GM12892 (cell line): ENCODE measurements around the gene FAM219A.
"Not testable (repeated sequence)": the region's sequence is repeated elsewhere in the genome, so short reads cannot be mapped to it uniquely, and the experiment has no call there.

Experiments used
- DNase-seq: peaks from one replicate; pipeline ENCODE4 v3.0.0; 2011; ENCODE audit not compliant: insufficient read length
- FAIRE-seq: peaks from 2 replicates; lab custom pipeline; 2011; peaks lifted over from hg19 to GRCh38; lab: Jason Lieb, UNC
- POLR2A ChIP-seq: IDR thresholded peaks from 2 replicates; pipeline ENCODE4 v1.6.1; 2011; ENCODE audit warnings: low read depth, low read length, control low read depth
- POLR2AphosphoS5 ChIP-seq: IDR thresholded peaks from 2 replicates; pipeline ENCODE4 v1.6.1; 2011; ENCODE audit warnings: low read depth, low read length, control low read depth
- TAF1 ChIP-seq: IDR thresholded peaks from 2 replicates; pipeline ENCODE4 v1.6.1; 2011; ENCODE audit warnings: low read depth, mild to moderate bottlenecking, control low read depth, low read length, borderline replicate concordance

Gene FAM219A

GRCh38 chr9:34499076-34499475, 40.7 kb upstream of the FAM219A start:
- TF ChIP-seq POLR2AphosphoS5: no peak
- no peak for TF ChIP-seq POLR2A
- TF ChIP-seq TAF1: no peak
- FAIRE-seq (no peak), DNase-seq (no peak)

- FAIRE-seq (no peak), DNase-seq (no peak)
- TF ChIP-seq POLR2AphosphoS5 (no peak), TAF1 (no peak), POLR2A (no peak)
Measured at GRCh38 chr9:34498553-34498952, 40.2 kb upstream of the FAM219A start.

DNA sequence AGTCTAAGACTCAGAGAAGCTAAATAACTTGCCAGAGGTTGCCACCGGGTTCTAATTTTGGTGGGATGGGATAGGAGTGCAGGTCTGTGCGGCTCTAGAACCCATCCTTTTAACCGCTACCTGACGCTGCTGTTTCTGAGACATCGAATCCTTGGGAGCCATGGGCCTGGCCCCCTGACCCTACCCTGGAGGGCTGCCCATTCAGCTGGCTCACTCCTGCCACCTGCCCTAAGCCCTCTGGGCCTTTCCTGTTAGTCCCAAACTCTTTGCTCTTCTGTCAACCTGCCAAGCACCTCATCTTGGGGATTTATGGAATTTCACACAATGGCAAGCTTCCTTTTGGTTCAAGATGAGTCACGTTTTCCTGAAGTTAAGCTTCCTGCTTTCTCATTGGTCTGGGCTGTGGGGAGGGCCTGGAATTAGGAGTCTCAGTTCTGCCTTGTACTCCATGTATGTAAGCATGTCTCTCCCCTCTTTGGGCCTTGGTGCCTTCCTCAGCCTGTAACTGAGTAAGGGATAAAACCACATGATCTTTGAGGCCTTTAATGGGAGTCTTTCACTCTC, 37.9 kb upstream of the FAM219A start:
- TF ChIP-seq POLR2A (no peak), TAF1 (no peak), POLR2AphosphoS5 (no peak)
- FAIRE-seq (no peak), DNase-seq (no peak)

- FAIRE-seq (no peak), DNase-seq (no peak)
- TF ChIP-seq TAF1: no peak
- no peak for TF ChIP-seq POLR2AphosphoS5
- no peak for TF ChIP-seq POLR2A
Measured at GRCh38 chr9:34493972-34494535, 35.7 kb upstream of the FAM219A start.

DNA sequence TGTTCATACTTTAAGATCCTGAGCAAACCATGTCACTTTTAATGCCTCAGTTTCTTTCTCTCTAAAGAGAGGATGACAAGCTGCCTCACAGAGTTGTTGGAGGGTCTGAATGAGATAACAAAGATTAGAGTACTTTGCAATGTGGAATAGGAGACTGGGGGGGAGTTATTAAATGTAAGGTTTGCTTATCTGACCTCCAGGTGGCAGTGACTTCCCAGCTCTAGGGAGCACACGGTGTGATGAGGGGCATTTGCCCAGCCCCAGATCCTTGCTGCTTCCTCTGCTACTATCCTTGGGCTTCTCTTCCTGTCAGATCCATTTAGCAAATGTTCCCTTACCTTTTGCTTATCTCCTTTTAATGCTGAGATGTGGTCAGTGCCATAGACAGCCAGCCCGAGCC, 33.7 kb upstream of the FAM219A start:
- FAIRE-seq (no peak), DNase-seq (no peak)
- TF ChIP-seq TAF1: no peak
- no peak for TF ChIP-seq POLR2A
- no peak for TF ChIP-seq POLR2AphosphoS5

DNA sequence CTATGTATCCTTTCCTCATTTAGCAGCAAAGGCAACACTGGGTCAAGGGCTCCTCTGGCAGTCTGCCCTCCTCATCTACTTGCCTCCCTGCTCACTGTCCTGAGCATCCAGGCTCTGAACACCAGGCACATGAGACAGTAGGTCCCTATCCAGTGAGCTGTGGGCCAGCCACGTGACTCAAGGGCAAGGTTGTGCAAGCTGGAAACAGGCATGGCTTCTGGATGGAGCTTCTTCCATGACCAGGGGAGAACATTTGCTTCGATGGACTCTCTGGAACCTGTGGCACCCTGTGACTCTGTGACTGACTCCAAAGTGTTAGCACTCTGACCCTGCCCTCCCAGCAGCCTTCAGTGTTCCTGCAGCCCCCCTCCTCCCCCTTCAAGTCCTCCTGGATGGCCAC, 33.2 kb upstream of the FAM219A start:
- TF ChIP-seq TAF1 (no peak), POLR2A (no peak), POLR2AphosphoS5 (no peak)
- no peak for DNase-seq
- no peak for FAIRE-seq

GRCh38 chr9:34490760-34491159, 32.4 kb upstream of the FAM219A start:
- FAIRE-seq (no peak), DNase-seq (no peak)
- TF ChIP-seq POLR2A (no peak), TAF1 (no peak), POLR2AphosphoS5 (no peak)

- FAIRE-seq (no peak), DNase-seq (no peak)
- no peak for TF ChIP-seq POLR2AphosphoS5
- TF ChIP-seq POLR2A: no peak
- TF ChIP-seq TAF1: no peak
Measured at GRCh38 chr9:34490360-34490759, 32.0 kb upstream of the FAM219A start.

DNA sequence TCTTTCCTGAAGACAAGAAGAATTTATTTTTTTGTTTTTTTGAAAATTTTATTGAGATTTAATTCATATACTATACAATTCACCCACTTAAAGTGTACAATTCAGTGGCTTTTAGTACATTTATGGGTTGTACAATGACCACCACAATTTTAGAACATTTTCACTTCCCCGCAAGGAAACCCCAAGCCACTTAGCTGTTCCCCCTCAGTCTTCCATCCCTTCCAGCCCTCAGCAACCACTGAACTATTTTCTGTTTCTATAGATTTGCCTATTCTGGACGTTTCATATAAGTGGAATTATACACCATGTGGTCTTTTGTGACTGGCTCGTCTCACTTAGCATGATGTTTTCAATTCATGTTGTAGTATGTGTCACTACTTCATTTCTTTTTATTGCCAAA, 28.2 kb upstream of the FAM219A start:
- FAIRE-seq (no peak), DNase-seq (no peak)
- TF ChIP-seq POLR2A: no peak
- TF ChIP-seq POLR2AphosphoS5: no peak
- no peak for TF ChIP-seq TAF1

DNA sequence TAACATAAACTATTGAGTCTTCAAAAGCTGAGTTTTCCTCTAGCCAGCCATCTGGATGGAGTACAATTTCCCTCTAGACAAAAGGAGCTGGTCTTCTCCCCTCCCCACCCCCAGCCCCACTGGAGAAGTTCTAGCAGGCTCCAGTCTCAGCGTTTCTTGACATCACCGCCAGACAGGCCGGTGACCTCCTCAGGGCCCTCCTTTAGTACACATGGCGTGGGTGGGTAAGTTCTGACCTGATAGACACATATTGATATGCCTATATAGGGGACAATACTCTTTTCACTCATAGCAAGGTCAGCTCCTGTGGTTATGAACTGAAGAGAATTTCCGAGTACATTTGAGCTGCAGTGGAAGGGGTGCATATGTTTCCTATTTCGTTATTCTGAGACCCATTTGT, 27.5 kb upstream of the FAM219A start:
- DNase-seq (no peak), FAIRE-seq (no peak)
- TF ChIP-seq POLR2A (no peak), TAF1 (no peak), POLR2AphosphoS5 (no peak)

GRCh38 chr9:34484678-34485077, 26.3 kb upstream of the FAM219A start:
- no peak for DNase-seq
- FAIRE-seq: no peak

GRCh38 chr9:34482746-34483145, 24.4 kb upstream of the FAM219A start:
- FAIRE-seq, DNase-seq: not testable (repeated sequence)

More at GRCh38 chr9:34484678-34485077, 26.3 kb upstream of the FAM219A start:
- TF ChIP-seq TAF1: no peak
- TF ChIP-seq POLR2A: no peak
- TF ChIP-seq POLR2AphosphoS5: no peak

GRCh38 chr9:34481620-34482019, 23.2 kb upstream of the FAM219A start:
- not testable (repeated sequence) for DNase-seq, FAIRE-seq
